OCI-LY7 (cell line): ENCODE results near the gene FOXO3. TPM values are rescaled to one million over a fixed set of nuclear protein-coding genes. Genes with fewer than 3 reads are reported as not detected.

Source experiments
- BruUV-seq: library from RNA; stranded (reverse); fragments of 400-500 nt; replicated peaks from 2 replicates; lab custom pipeline; 2021; lab: Mats Ljungman, UMichigan
- CTCF ChIA-PET: fragments of 300-600 bp; sonication (Branson Sonifier 250); formaldehyde crosslinking; loops from one replicate; lab custom pipeline; 2022; ENCODE audit warnings: antibody characterized with exemption; ENCODE audit not compliant: unreplicated experiment; lab: Charles Lee
- POLR2A ChIA-PET: fragments of 300-600 bp; sonication (Branson Sonifier 250); formaldehyde crosslinking; loops from one replicate; lab custom pipeline; 2022; ENCODE audit warnings: antibody characterized with exemption; lab: Charles Lee
- DNase-seq: peaks from one replicate; pipeline ENCODE4 v3.0.0-alpha.2; 2015; ENCODE audit warnings: low spot score
- H2AFZ ChIP-seq: fragments of 200-600 bp; sonication (generic), shearing (Covaris generic); 2 replicates; pipeline ENCODE4 v1.6.1; 2014; ENCODE audit warnings: mild to moderate bottlenecking, antibody characterized with exemption, low read length, moderate library complexity
- H3K27ac ChIP-seq: fragments of 200-600 bp; sonication (generic); 2 replicates; pipeline ENCODE4 v1.5.1; 2014; ENCODE audit warnings: mixed run types, low read depth, mild to moderate bottlenecking, moderate library complexity, low read length, inconsistent platforms; ENCODE audit not compliant: poor library complexity, severe bottlenecking
- H3K36me3 ChIP-seq: fragments of 200-600 bp; sonication (generic); 2 replicates; pipeline ENCODE4 v1.6.1; 2014; ENCODE audit warnings: mild to moderate bottlenecking, antibody characterized with exemption, low read length, moderate library complexity, mixed read lengths; ENCODE audit not compliant: insufficient read depth
- H3K4me1 ChIP-seq: fragments of 200-600 bp; sonication (generic); 2 replicates; pipeline ENCODE4 v1.5.1; 2014; ENCODE audit warnings: mild to moderate bottlenecking, low read length; ENCODE audit not compliant: insufficient read depth, poor library complexity, severe bottlenecking
- H3K4me2 ChIP-seq: fragments of 200-600 bp; sonication (generic); 2 replicates; pipeline ENCODE4 v1.6.1; 2014; ENCODE audit warnings: mild to moderate bottlenecking, low read length
- H3K4me3 ChIP-seq: fragments of 200-600 bp; sonication (generic); 2 replicates; pipeline ENCODE4 v1.5.1; 2014; ENCODE audit warnings: mild to moderate bottlenecking, low read depth, low read length; ENCODE audit not compliant: poor library complexity, severe bottlenecking
- H3K79me2 ChIP-seq: fragments of 200-600 bp; sonication (generic); 2 replicates; pipeline ENCODE4 v1.6.1; 2016; ENCODE audit warnings: low read depth, mild to moderate bottlenecking, low read length, moderate library complexity, mixed read lengths; ENCODE audit not compliant: insufficient read depth
- H3K9me2 ChIP-seq: fragments of 200-600 bp; sonication (generic); 2 replicates; pipeline ENCODE4 v1.6.1; 2016; ENCODE audit warnings: mild to moderate bottlenecking, low read length, mixed read lengths; ENCODE audit not compliant: insufficient read depth
- H3K9me3 ChIP-seq: fragments of 200-600 bp; sonication (generic); 2 replicates; pipeline ENCODE4 v1.6.1; 2014; ENCODE audit warnings: mild to moderate bottlenecking, mixed run types, low read length, mixed read lengths
- H4K20me1 ChIP-seq: fragments of 200-600 bp; sonication (generic); 2 replicates; pipeline ENCODE4 v1.6.1; 2014; ENCODE audit warnings: mild to moderate bottlenecking, antibody characterized with exemption, low read length, moderate library complexity, mixed read lengths; ENCODE audit not compliant: insufficient read depth
- CTCF ChIP-seq: fragments of 200-600 bp; sonication (generic); conservative IDR thresholded peaks from 2 replicates; pipeline ENCODE4 v1.5.1; 2014; ENCODE audit warnings: mild to moderate bottlenecking, antibody characterized with exemption, low read length, moderate library complexity, mixed read lengths
- EZH2phosphoT487 ChIP-seq: fragments of 200-600 bp; sonication (generic); IDR thresholded peaks from 2 replicates; pipeline ENCODE4 v1.6.1; 2018; ENCODE audit warnings: low read depth, borderline replicate concordance, mild to moderate bottlenecking, mixed run types, antibody characterized with exemption, low read length, moderate library complexity, mixed read lengths
- intact Hi-C: fragments of 100-400 bp; cut with micrococcal nuclease; formaldehyde crosslinking; loops from one replicate; pipeline ENCODE4 v1.10.0; 2022; ENCODE audit not compliant: unreplicated experiment
- total RNA-seq, 2 experiments: library from RNA; depleted of rRNA in 1 of 2; stranded (reverse); fragments of >200 nt in 1 of 2; shearing (Covaris generic) in 1 of 2; gene quantifications; 2 replicates each; pipeline ENCODE4 v1.2.3, GENCODE V29; 2014 to 2022

FOXO3 gene
- total RNA-seq, 2 experiments from 2014 or later = 3.8 to 9.9 TPM

- no peaks in the 10 kb centered on the region for H3K9me3 ChIP-seq
- H3K36me3 ChIP-seq = no peaks in the 10 kb centered on the region
- intact Hi-C loops = no loop called here
- CTCF ChIA-PET = no interaction called here
- no peak overlapping the region for H2AFZ ChIP-seq
- no peaks in the 10 kb centered on the region for H4K20me1 ChIP-seq
- TF ChIP-seq CTCF (no peak), EZH2phosphoT487 (no peak)
- H3K4me3 ChIP-seq = no peak overlapping the region
- no TSS peak for BruUV-seq
- H3K79me2 ChIP-seq = no peaks in the 10 kb centered on the region
- POLR2A ChIA-PET = interaction anchor here (0.6 kb wide), 1 partner anchor 10 kb away, joined by 4 read pairs; no protein-coding TSS in a partner anchor
- H3K9me2 ChIP-seq = no peaks in the 10 kb centered on the region
- peaks cover 14% of the 10 kb centered on the region for H3K4me1 ChIP-seq
- H3K4me2 ChIP-seq = peak overlapping the region; percentile 2; the same call in 1 of the 2 replicates
- H3K27ac ChIP-seq = no peak overlapping the region
- no peak for DNase-seq
Measured at GRCh38 chr6:108690326-108691049, 129.8 kb downstream of the FOXO3 start.

- ChIA-PET POLR2A (no interaction called here), CTCF (no interaction called here)
- no peaks in the 10 kb centered on the region for H3K36me3 ChIP-seq
- H3K4me2 ChIP-seq = no peak overlapping the region
- H4K20me1 ChIP-seq = no peaks in the 10 kb centered on the region
- H3K27ac ChIP-seq = no peak overlapping the region
- H3K4me1 ChIP-seq = peaks cover 14% of the 10 kb centered on the region
- no peak overlapping the region for H3K4me3 ChIP-seq
- H3K9me3 ChIP-seq = no peaks in the 10 kb centered on the region
- no peaks in the 10 kb centered on the region for H3K79me2 ChIP-seq
- BruUV-seq = no TSS peak
- intact Hi-C loops = no loop called here
- no peaks in the 10 kb centered on the region for H3K9me2 ChIP-seq
- DNase-seq = no peak
- TF ChIP-seq CTCF = no peak
- no peak for TF ChIP-seq EZH2phosphoT487
- H2AFZ ChIP-seq = no peak overlapping the region
Measured at GRCh38 chr6:108693430-108694154, 132.9 kb downstream of the FOXO3 start.
